SK-N-SH treated with all-trans-retinoic acid at 6 μM for 48 hours (cell line): ENCODE measurements around the gene MORC1.

ENCODE experiments used
- CSDC2 ChIP-seq: fragments of 250-450 bp; sonication (Bioruptor Pico); IDR thresholded peaks from 2 replicates; pipeline ENCODE4 v1.5.0; 2020; ENCODE audit warnings: mild to moderate bottlenecking, moderate library complexity
- ISL1 ChIP-seq: fragments of 250-450 bp; sonication (Bioruptor Pico); IDR thresholded peaks from 2 replicates; pipeline ENCODE4 v2.1.2; 2022; ENCODE audit warnings: mild to moderate bottlenecking, moderate library complexity
- OSR1 ChIP-seq: fragments of 250-450 bp; sonication (Bioruptor Pico); IDR thresholded peaks from 2 replicates; pipeline ENCODE4 v1.8.0; 2022; ENCODE audit warnings: moderate library complexity, mild to moderate bottlenecking, inconsistent platforms
- PATZ1 ChIP-seq: fragments of 250-450 bp; sonication (Bioruptor Pico); IDR thresholded peaks from 2 replicates; pipeline ENCODE4 v1.8.0; 2020; ENCODE audit warnings: mild to moderate bottlenecking, moderate library complexity, borderline replicate concordance
- TOX ChIP-seq: fragments of 250-450 bp; sonication (Bioruptor Pico); IDR thresholded peaks from 2 replicates; pipeline ENCODE4 v1.8.0; 2021; ENCODE audit warnings: mild to moderate bottlenecking, moderate library complexity, borderline replicate concordance
- ZFP3 ChIP-seq: fragments of 250-450 bp; sonication (Bioruptor Pico); IDR thresholded peaks from 2 replicates; pipeline ENCODE4 v1.5.0; 2020; ENCODE audit warnings: mild to moderate bottlenecking, moderate library complexity

DNA sequence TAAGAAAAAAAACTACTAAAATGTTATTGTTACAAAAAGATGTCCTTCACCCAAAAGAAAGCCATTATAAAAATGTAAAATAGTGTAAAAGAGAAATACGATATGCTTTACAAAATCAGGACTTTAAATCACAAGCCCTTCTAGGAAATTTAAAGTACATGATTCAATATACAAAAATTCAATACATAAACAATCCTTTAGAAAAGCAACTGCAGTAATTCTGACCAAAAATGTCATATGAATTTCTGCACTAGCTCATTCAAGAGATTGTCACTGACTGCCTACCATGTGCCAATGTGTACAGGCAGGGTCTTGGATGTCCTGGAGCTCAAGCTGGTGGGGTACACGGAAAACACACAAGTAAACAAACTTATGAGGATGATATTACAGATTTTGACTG is 2.5 kb downstream of the MORC1 start:
- TF ChIP-seq ZFP3 (no peak), ISL1 (no peak), PATZ1 (no peak), CSDC2 (CRISPR knock-in tag) (no peak), TOX (CRISPR knock-in tag) (no peak), OSR1 (CRISPR knock-in tag) (no peak)
